Measurements from ENCODE around the gene ECE2. TPM values are rescaled to one million over a fixed set of nuclear protein-coding genes. Genes with fewer than 3 reads are reported as not detected.
A peak's percentile ranks its signal among the peaks of the same experiment; 100 is the strongest.

ECE2 gene
- total and polyA plus RNA-seq, 10 of the 15 experiments (the other 5 are each of a cell fraction or from before 2014, with no cell fraction given) = not detected

DNA sequence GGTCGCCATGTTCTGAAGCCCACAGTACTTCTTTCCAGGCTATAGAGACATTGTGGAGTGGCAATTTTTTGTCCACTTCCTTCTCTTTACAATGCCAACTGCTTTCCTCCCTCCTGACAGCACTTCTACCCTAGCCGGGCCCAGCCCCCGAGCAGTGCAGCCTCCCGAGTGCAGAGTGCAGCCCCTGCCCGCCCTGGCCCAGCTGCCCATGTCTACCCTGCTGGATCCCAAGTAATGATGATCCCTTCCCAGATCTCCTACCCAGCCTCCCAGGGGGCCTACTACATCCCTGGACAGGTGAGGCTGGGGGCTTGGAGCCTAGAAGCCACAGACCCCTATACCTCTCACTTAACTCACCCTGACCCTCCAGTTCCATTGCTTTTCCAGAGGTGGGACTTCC, 41.4 kb downstream of the ECE2 start:
- H3K4me3 ChIP-seq = peak overlapping the region; percentile 100
- POLR2A ChIA-PET = no interaction called here
- TSS peak; percentile 50 for BruUV-seq (replicated peaks)
- TF ChIP-seq JUND (IDR thresholded peaks at IDR 0.05; ENCODE audit: low read depth, low read length) (no peak), CHD1 (IDR thresholded peaks at IDR 0.05; ENCODE audit: low read depth, low read length) (no peak)
- WGBS (ENCODE audit: insufficient coverage, insufficient replicate concordance, low lambda C conversion rate, missing lambda C conversion rate) = 21% methylated on average over 4 of the region's 5 CpGs
- ATAC-seq (no peak), DNase-seq (ENCODE audit: low read depth, low spot score) (no peak), FAIRE-seq (no peak)
- H3K4me1 ChIP-seq (ENCODE audit: control insufficient read depth, insufficient read depth, low read length) = peaks cover 3% of the 10 kb centered on the region; the same call in 1 of the 2 replicates
- intact Hi-C loops (cut with micrococcal nuclease; ENCODE audit: unreplicated experiment) = loop anchor here (5.0 kb wide), 1 partner anchor 45 kb away; the partner anchor contains the start of genes CLCN2 and POLR2H
- H3K27ac ChIP-seq (ENCODE audit: control insufficient read depth, insufficient read depth) = no peak overlapping the region
- H3K9ac ChIP-seq (ENCODE audit: control insufficient read depth, insufficient read depth, low read length) = peak overlapping the region; percentile 26; the same call in 1 of the 2 replicates
- H3K9me3 ChIP-seq (replicated peaks; ENCODE audit: control insufficient read depth, insufficient read depth, low read length) = no peaks in the 10 kb centered on the region
- H3K36me3 ChIP-seq (ENCODE audit: control insufficient read depth in 2 of 2, insufficient read depth in 2 of 2, low read length in 1 of 2) = peaks cover 28 to 38% of the 10 kb centered on the region in 2 experiments
- peak overlapping the region; percentile 95 for H3K4me2 ChIP-seq (ENCODE audit: control insufficient read depth, insufficient read depth)
- no peaks in the 10 kb centered on the region for H3K27me3 ChIP-seq (replicated peaks in 1 of 2; ENCODE audit: control insufficient read depth in 2 of 2, insufficient read depth in 2 of 2, low read length in 1 of 2)
- RAD21 ChIA-PET (ENCODE audit: unreplicated experiment) = no interaction called here
- SMC1A ChIA-PET (ENCODE audit: uncharacterized antibody, unreplicated experiment) = no interaction called here
- H2AFZ ChIP-seq (ENCODE audit: control insufficient read depth, low read depth, low read length) = no peak overlapping the region
- peaks cover 12% of the 10 kb centered on the region for H4K20me1 ChIP-seq (ENCODE audit: control insufficient read depth, insufficient read depth)
- in situ Hi-C loops (cut with MboI) = no loop called here
- H3K79me2 ChIP-seq (ENCODE audit: control insufficient read depth, insufficient read depth, low read length) = peaks cover 58% of the 10 kb centered on the region
- CTCF ChIA-PET = interaction anchor here (1.2 kb wide), 1 partner anchor 38 kb away, joined by 3 read pairs; no protein-coding TSS in a partner anchor

DNA sequence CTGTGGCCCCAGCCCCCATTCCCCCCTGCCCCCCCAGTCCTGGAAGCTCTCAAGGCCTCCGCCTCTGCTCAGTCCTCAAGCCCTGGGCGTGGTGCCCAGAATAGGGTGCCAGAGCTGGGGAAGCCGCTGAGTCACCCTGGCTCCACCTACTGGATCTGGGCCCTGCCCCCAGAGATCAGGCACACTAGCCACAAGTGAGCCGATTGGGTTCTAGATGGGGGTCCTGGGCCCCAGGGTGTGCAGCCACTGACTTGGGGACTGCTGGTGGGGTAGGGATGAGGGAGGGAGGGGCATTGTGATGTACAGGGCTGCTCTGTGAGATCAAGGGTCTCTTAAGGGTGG, 44.3 kb downstream of the ECE2 start:
- no peak overlapping the region for H3K27ac ChIP-seq (ENCODE audit: control insufficient read depth, insufficient read depth)
- ChIA-PET RAD21 (ENCODE audit: unreplicated experiment) (no interaction called here), SMC1A (ENCODE audit: uncharacterized antibody, unreplicated experiment) (no interaction called here), CTCF (no interaction called here), POLR2A (no interaction called here)
- H3K4me2 ChIP-seq (ENCODE audit: control insufficient read depth, insufficient read depth) = no peak overlapping the region
- peaks cover 53% of the 10 kb centered on the region for H3K79me2 ChIP-seq (ENCODE audit: control insufficient read depth, insufficient read depth, low read length)
- no peak overlapping the region for H2AFZ ChIP-seq (ENCODE audit: control insufficient read depth, low read depth, low read length)
- peaks cover 49 to 61% of the 10 kb centered on the region in 2 experiments for H3K36me3 ChIP-seq (ENCODE audit: control insufficient read depth in 2 of 2, insufficient read depth in 2 of 2, low read length in 1 of 2)
- in situ Hi-C loops (cut with MboI) (no loop called here), intact Hi-C loops (cut with micrococcal nuclease; ENCODE audit: unreplicated experiment) (no loop called here)
- ATAC-seq (peak; percentile 24), DNase-seq (ENCODE audit: low read depth, low spot score) (no peak), FAIRE-seq (no peak)
- H3K4me1 ChIP-seq (ENCODE audit: control insufficient read depth, insufficient read depth, low read length) = peaks cover 3% of the 10 kb centered on the region; the same call in 1 of the 2 replicates
- 73% methylated on average over 4 of the region's 4 CpGs for WGBS (ENCODE audit: insufficient coverage, insufficient replicate concordance, low lambda C conversion rate, missing lambda C conversion rate)
- H3K4me3 ChIP-seq = no peak overlapping the region
- H4K20me1 ChIP-seq (ENCODE audit: control insufficient read depth, insufficient read depth) = peaks cover 12% of the 10 kb centered on the region
- H3K9ac ChIP-seq (ENCODE audit: control insufficient read depth, insufficient read depth, low read length) = no peak overlapping the region
- no peaks in the 10 kb centered on the region for H3K27me3 ChIP-seq (replicated peaks in 1 of 2; ENCODE audit: control insufficient read depth in 2 of 2, insufficient read depth in 2 of 2, low read length in 1 of 2)
- BruUV-seq (replicated peaks) = no TSS peak
- no peaks in the 10 kb centered on the region for H3K9me3 ChIP-seq (replicated peaks; ENCODE audit: control insufficient read depth, insufficient read depth, low read length)
- no peak for TF ChIP-seq CHD1 (IDR thresholded peaks at IDR 0.05; ENCODE audit: low read depth, low read length)
- TF ChIP-seq EP300 (IDR thresholded peaks at IDR 0.05; ENCODE audit: borderline replicate concordance in 1 of 2, control insufficient read depth in 1 of 2, low read depth in 2 of 2, low read length in 2 of 2) = no peak
- no peak for TF ChIP-seq EED (IDR thresholded peaks at IDR 0.05; ENCODE audit: low read depth)
- TF ChIP-seq, protein P1, sequence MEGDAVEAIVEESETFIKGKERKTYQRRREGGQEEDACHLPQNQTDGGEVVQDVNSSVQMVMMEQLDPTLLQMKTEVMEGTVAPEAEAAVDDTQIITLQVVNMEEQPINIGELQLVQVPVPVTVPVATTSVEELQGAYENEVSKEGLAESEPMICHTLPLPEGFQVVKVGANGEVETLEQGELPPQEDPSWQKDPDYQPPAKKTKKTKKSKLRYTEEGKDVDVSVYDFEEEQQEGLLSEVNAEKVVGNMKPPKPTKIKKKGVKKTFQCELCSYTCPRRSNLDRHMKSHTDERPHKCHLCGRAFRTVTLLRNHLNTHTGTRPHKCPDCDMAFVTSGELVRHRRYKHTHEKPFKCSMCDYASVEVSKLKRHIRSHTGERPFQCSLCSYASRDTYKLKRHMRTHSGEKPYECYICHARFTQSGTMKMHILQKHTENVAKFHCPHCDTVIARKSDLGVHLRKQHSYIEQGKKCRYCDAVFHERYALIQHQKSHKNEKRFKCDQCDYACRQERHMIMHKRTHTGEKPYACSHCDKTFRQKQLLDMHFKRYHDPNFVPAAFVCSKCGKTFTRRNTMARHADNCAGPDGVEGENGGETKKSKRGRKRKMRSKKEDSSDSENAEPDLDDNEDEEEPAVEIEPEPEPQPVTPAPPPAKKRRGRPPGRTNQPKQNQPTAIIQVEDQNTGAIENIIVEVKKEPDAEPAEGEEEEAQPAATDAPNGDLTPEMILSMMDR (IDR thresholded peaks at IDR 0.05 in 2 of 3, conservative IDR thresholded peaks at IDR 0.05 in 1 of 3; ENCODE audit: control insufficient read depth in 2 of 3, extremely low read depth in 1 of 3, insufficient read depth in 1 of 3, low read depth in 3 of 3, low read length in 3 of 3) = no peak
